Fibroblast of lung (primary cell): Measurements from ENCODE around the gene ZDHHC6.

Source experiments
- CTCF ChIP-seq, 2 donors: IDR thresholded peaks in 1 of 2; conservative IDR thresholded peaks in 1 of 2; 1 replicate in 1 of 2; 2 replicates in 1 of 2; pipeline ENCODE4 v1.5.1; 2011 to 2012; ENCODE audit warnings: low read length in 2 of 2, control low read depth in 1 of 2, inconsistent platforms in 1 of 2, low read depth in 1 of 2, mild to moderate bottlenecking in 1 of 2
- EZH2 ChIP-seq: IDR thresholded peaks from 2 replicates; pipeline ENCODE4 v1.5.1; 2012; ENCODE audit warnings: low read length, control low read depth, mild to moderate bottlenecking; ENCODE audit errors: missing control alignments

- TF ChIP-seq CTCF (conservative IDR thresholded peaks at IDR 0.05 in 1 of 2, IDR thresholded peaks at IDR 0.05 in 1 of 2; ENCODE audit: low read depth in 1 of 2, low read length in 2 of 2) (no peak), EZH2 (no peak)
These were observed 20.1 kb upstream of the ZDHHC6 start for GRCh38 chr10:112466802-112467201.
